LNCaP clone FGC (cell line): ENCODE measurements around the gene PRDM5.

Experiments used
- DNase-seq: peaks from one replicate; pipeline ENCODE4 v3.0.0-alpha.2; 2011; ENCODE audit warnings: low read depth
- H3K4me3 ChIP-seq: 2 replicates; pipeline ENCODE4 v1.5.1; 2011; ENCODE audit warnings: mild to moderate bottlenecking, low read depth, low read length, control low read depth
- CTCF ChIP-seq: IDR thresholded peaks from 2 replicates; pipeline ENCODE4 v1.5.1; 2012; ENCODE audit warnings: mild to moderate bottlenecking; ENCODE audit not compliant: control insufficient read depth, insufficient read depth; ENCODE audit errors: extremely low read depth

Gene PRDM5

DNA sequence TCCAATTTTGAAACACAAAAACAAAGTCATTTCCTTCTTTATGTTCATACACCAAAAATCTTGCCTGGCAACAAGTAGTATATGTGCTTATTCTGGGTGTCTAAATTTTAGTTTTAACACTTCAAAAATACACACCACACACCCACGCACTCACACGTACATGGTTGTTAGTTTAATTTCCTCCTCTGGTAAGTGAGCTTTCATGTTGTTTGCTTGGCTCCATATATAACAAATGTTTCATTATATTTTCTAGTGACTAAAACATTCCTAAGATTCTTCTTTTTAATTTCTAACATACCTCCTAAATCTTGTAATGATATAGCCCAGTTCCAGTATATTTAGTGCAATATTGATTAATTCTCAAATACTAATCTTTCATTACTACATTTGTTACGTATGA lies 80.9 kb downstream of the PRDM5 start:
- no peak overlapping the region for H3K4me3 ChIP-seq
- DNase-seq: no peak
- no peak for TF ChIP-seq CTCF

DNA sequence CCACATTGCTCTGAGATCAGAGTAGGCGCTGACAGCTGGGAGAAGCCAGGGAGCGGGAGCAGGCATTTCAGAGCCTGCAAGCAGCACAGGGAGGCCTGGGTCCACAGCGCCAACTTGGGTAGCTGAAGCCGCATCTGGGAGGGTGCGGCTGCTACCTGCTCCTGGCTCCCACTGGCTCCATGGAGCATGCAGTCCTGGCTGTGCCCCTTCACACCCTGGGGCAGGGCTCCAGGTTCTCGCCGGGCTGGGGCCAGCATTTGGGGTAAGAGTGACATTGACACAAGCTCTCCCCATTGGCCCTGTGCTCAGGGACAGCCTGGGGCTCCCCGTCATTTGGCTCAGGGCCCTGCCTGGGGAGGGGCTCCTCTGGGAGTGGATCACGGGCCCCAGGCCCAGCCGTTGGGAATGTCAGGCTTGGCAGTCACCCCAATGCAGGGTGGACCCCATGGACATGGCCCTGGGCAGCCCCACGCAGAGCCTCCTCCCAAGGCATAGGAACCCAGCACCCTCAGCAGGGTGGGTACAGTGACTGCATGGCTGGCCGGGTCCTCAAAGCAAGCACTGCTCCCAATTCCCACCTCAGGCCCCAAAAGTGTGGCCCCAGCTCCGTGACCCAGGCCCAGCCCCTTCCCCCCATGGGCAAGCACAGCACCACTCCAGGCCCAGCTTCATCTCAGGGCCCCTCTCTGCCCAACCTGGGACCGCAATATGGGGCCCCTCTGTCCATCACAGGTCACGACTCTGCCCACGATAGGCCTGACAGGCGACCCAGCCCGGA lies 82.4 kb downstream of the PRDM5 start:
- no peak overlapping the region for H3K4me3 ChIP-seq
- no peak for DNase-seq
- TF ChIP-seq CTCF: no peak

- no peak for TF ChIP-seq CTCF
- no peak overlapping the region for H3K4me3 ChIP-seq
- DNase-seq: no peak
These were observed 83.1 kb downstream of the PRDM5 start for GRCh38 chr4:120839334-120839973.

DNA sequence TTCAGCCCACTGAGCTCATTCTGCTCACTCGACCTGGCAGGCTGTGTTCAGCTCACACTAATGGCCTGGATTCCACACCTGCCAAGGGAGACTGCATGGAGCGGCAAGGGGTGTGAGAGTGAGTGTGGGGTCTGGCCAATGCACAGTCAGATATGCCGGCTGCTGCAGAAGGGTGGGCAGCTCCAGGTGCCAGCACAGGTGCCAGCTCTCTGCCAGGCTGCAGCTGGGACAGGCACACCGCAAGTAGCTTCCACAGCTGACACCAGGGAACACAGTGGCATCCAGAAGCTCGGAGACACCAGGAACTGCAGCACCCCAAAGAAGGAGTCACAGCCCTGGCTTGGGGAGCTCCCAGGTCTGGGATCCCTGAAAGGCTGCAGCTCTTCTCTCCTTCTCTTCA lies 83.7 kb downstream of the PRDM5 start:
- DNase-seq: no peak
- H3K4me3 ChIP-seq: no peak overlapping the region
- TF ChIP-seq CTCF: no peak

- TF ChIP-seq CTCF: no peak
- no peak overlapping the region for H3K4me3 ChIP-seq
- DNase-seq: no peak
These were observed 84.9 kb downstream of the PRDM5 start for GRCh38 chr4:120837656-120838055.

DNA sequence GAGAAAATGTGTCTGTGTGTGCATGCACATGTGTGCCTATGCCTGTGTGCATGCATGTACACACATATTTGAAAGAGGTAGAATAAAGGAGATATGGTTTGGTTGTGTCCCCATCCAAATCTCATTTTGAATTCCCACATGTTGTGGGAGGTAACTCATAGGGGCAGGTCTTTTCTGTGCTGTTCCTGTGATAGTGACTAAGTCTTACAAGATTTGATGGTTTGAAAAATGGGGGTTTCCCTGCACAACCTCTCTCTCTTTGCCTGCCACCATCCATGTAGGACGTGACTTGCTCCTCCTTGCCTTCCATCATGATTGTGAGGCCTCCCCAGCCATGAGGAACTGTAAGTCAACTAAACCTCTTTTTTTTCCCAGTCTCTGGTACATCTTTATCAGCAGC lies 87.2 kb downstream of the PRDM5 start:
- H3K4me3 ChIP-seq: no peak overlapping the region
- no peak for TF ChIP-seq CTCF
- no peak for DNase-seq
